Natural killer cell (primary cell): ENCODE results near the gene STK31. TPM values are rescaled to one million over a fixed set of nuclear protein-coding genes. Genes with fewer than 3 reads are reported as not detected.

Experiments
- ATAC-seq, 3 donors: fragments of 150-1000 bp in 2 of 3; fragments of 200-7000 bp in 1 of 3; cut with Tn5 transposase; 1 replicate in 1 of 3; 2 replicates in 2 of 3; pipeline ENCODE4 v1.10.0; 2021; ENCODE audit warnings: mild to moderate bottlenecking in 2 of 3, moderate library complexity in 2 of 3
- DNase-seq, 2 donors: peaks; one replicate each; pipeline versions ENCODE4 v3.0.0 to v3.0.0-alpha.2; 2013 to 2021; ENCODE audit warnings: mixed read lengths in 1 of 2
- H3K27ac ChIP-seq: one replicate; pipeline ENCODE4 v1.5.1; 2013; ENCODE audit warnings: mild to moderate bottlenecking, low read length
- H3K27me3 ChIP-seq: one replicate; pipeline ENCODE4 v1.6.1; 2013; ENCODE audit warnings: low read length; ENCODE audit not compliant: control insufficient read depth, insufficient read depth
- H3K36me3 ChIP-seq: one replicate; pipeline ENCODE4 v1.6.1; 2013; ENCODE audit warnings: low read length; ENCODE audit not compliant: control insufficient read depth, insufficient read depth
- H3K4me1 ChIP-seq: one replicate; pipeline ENCODE4 v1.6.1; 2013; ENCODE audit warnings: low read length; ENCODE audit not compliant: control insufficient read depth, insufficient read depth
- H3K4me3 ChIP-seq: one replicate; pipeline ENCODE4 v1.5.1; 2013; ENCODE audit warnings: low read length
- H3K9me3 ChIP-seq: one replicate; pipeline ENCODE4 v1.6.1; 2013; ENCODE audit warnings: low read length; ENCODE audit not compliant: control insufficient read depth, insufficient read depth
- H3K27ac Mint-ChIP-seq, 2 donors: one replicate each; pipeline ENCODE4 v1.8.0; 2022; ENCODE audit warnings: mild to moderate bottlenecking in 2 of 2, mixed read lengths in 2 of 2, moderate library complexity in 1 of 2
- H3K27me3 Mint-ChIP-seq, 2 donors: one replicate each; pipeline ENCODE4 v1.8.0; 2022; ENCODE audit warnings: low read depth in 2 of 2, mixed read lengths in 2 of 2
- H3K36me3 Mint-ChIP-seq: one replicate; pipeline ENCODE4 v1.8.0; 2022; ENCODE audit warnings: mixed read lengths
- H3K4me1 Mint-ChIP-seq, 2 donors: one replicate each; pipeline ENCODE4 v1.8.0; 2022; ENCODE audit warnings: mixed read lengths in 2 of 2
- H3K4me3 Mint-ChIP-seq: one replicate; pipeline ENCODE4 v1.8.0; 2022; ENCODE audit warnings: mild to moderate bottlenecking, moderate library complexity, mixed read lengths
- H3K9me3 Mint-ChIP-seq, 2 donors: one replicate each; pipeline ENCODE4 v1.8.0; 2022; ENCODE audit warnings: mixed read lengths in 2 of 2
- WGBS: methylation state at CpG from one replicate; pipeline ENCODE4 v1.1.7; 2013; ENCODE audit warnings: missing lambda C conversion rate; ENCODE audit not compliant: insufficient coverage; 5-methylcytosine and 5-hydroxymethylcytosine counted together
- intact Hi-C: fragments of 100-400 bp; cut with micrococcal nuclease; formaldehyde crosslinking; loops from one replicate; pipeline ENCODE4 v1.14.2; 2022
- total RNA-seq, 4 donors: library from RNA; stranded (reverse); fragments of 120-200 nt in 1 of 4; gene quantifications; one replicate each; pipeline versions ENCODE4 v1.2.3 to v1.2.4, GENCODE V29; 2013 to 2022
- TF ChIP-seq, protein P1 (sequence below): fragments of 200-600 bp; IDR thresholded peaks from one replicate; pipeline ENCODE4 v1.8.0; 2022; ENCODE audit warnings: antibody characterized with exemption

STK31 gene
- total RNA-seq, 3 donors from 2014 or later (not counting 1 experiment from before 2014, with no cell fraction given): 0.39 to 1.3 (median 0.94) TPM

DNA sequence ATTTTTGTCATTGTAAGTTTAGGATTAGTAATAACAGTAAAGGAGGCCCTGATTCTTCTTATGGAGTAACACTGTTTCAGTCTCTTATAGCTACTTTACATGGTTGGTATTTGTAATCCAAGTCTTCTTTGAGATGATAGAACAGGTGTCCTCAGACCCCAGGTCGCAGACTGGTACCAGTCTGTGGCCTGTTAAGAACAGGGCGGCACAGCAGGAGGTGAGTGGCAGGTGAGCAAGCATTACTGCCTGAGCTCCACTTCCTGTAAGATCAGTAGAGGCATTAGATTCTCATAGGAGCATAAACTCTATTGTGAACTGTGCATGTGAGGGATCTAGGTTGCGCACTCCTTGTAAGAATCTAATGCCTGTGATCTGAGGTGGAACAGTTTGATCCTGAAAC, 77.3 kb downstream of the STK31 start:
- H3K27me3 ChIP-seq: no peaks in the 10 kb centered on the region
- intact Hi-C loops: no loop called here
- H3K27ac ChIP-seq: no peak overlapping the region
- H3K36me3 ChIP-seq: no peaks in the 10 kb centered on the region
- TF ChIP-seq, protein P1, sequence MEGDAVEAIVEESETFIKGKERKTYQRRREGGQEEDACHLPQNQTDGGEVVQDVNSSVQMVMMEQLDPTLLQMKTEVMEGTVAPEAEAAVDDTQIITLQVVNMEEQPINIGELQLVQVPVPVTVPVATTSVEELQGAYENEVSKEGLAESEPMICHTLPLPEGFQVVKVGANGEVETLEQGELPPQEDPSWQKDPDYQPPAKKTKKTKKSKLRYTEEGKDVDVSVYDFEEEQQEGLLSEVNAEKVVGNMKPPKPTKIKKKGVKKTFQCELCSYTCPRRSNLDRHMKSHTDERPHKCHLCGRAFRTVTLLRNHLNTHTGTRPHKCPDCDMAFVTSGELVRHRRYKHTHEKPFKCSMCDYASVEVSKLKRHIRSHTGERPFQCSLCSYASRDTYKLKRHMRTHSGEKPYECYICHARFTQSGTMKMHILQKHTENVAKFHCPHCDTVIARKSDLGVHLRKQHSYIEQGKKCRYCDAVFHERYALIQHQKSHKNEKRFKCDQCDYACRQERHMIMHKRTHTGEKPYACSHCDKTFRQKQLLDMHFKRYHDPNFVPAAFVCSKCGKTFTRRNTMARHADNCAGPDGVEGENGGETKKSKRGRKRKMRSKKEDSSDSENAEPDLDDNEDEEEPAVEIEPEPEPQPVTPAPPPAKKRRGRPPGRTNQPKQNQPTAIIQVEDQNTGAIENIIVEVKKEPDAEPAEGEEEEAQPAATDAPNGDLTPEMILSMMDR: no peak
- 93% methylated on average over 3 of the region's 3 CpGs for WGBS
- no peaks in the 10 kb centered on the region for H3K4me1 ChIP-seq
- Mint-ChIP-seq H3K27me3 (no peaks in the 10 kb centered on the region), H3K9me3 (no peaks in the 10 kb centered on the region), H3K4me3 (no peak overlapping the region), H3K27ac (no peak overlapping the region), H3K36me3 (no peaks in the 10 kb centered on the region), H3K4me1 (no peaks in the 10 kb centered on the region)
- DNase-seq (no peak), ATAC-seq (no peak)
- no peak overlapping the region for H3K4me3 ChIP-seq
- no peaks in the 10 kb centered on the region for H3K9me3 ChIP-seq

DNA sequence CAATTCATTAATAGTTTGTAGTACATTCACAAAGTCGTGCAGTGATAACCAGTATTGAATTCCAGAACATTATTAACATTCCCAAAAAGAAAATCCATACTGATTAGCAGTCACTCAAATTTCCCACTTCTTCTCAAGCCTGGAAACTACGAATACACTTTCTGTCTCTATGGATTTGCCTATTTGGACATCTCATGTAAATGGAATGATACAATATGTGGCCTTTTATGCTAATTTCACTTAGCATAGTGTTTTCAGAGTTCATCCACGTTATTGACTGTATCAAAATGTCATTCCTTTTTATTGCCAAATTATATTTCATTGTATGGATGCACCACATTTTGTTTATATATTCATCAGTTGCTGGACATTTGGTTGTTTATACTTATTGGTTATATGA, 78.8 kb downstream of the STK31 start:
- 72% methylated on average over 3 of the region's 3 CpGs for WGBS
- H3K9me3 ChIP-seq: no peaks in the 10 kb centered on the region
- Mint-ChIP-seq H3K36me3 (peaks cover 1% of the 10 kb centered on the region), H3K4me1 (no peaks in the 10 kb centered on the region), H3K4me3 (no peak overlapping the region), H3K27me3 (no peaks in the 10 kb centered on the region), H3K9me3 (no peaks in the 10 kb centered on the region), H3K27ac (no peak overlapping the region)
- DNase-seq (no peak), ATAC-seq (no peak)
- H3K27me3 ChIP-seq: no peaks in the 10 kb centered on the region
- H3K4me3 ChIP-seq: no peak overlapping the region
- intact Hi-C loops: no loop called here
- no peaks in the 10 kb centered on the region for H3K4me1 ChIP-seq
- H3K36me3 ChIP-seq: no peaks in the 10 kb centered on the region
- H3K27ac ChIP-seq: no peak overlapping the region
- TF ChIP-seq, protein P1: no peak

DNA sequence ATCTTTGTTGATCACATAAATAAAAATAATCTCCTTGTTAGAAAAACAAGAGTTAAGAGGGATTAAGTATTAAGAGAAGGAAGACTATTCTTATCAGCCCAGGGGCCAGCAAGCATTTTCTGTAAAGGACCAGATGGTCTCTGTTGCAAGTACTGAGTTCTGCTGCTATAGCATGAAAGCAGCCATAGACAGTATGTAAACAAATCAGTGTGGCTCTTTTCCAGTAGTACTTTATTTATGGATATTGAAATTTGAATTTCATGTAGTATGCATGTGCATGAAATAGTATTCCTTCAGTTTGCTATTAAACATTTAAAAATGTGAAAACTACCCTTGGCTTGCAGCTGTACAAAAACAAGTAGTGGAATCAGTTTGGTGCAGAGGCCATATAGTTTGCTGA, 81.7 kb downstream of the STK31 start:
- peaks cover 15% of the 10 kb centered on the region for H3K36me3 Mint-ChIP-seq

More for the DNA sequence above, 81.7 kb downstream of the STK31 start:
- Histone ChIP-seq H3K36me3 (no peaks in the 10 kb centered on the region), H3K9me3 (peaks cover 10% of the 10 kb centered on the region), H3K4me1 (no peaks in the 10 kb centered on the region), H3K27me3 (no peaks in the 10 kb centered on the region), H3K27ac (no peak overlapping the region), H3K4me3 (no peak overlapping the region)
- no peak overlapping the region for H3K27ac Mint-ChIP-seq
- TF ChIP-seq, protein P1: no peak
- H3K9me3 Mint-ChIP-seq: peaks cover 8% of the 10 kb centered on the region in 2 donors
- DNase-seq (no peak), ATAC-seq (no peak)
- intact Hi-C loops: no loop called here
- H3K4me3 Mint-ChIP-seq: no peak overlapping the region
- H3K27me3 Mint-ChIP-seq: no peaks in the 10 kb centered on the region
- H3K4me1 Mint-ChIP-seq: no peaks in the 10 kb centered on the region
